ENCODE results near the gene D2HGDH. TPM values are rescaled to one million over a fixed set of nuclear protein-coding genes. Genes with fewer than 3 reads are reported as not detected.

Gene D2HGDH
- total RNA-seq, 1 donor from 2014 or later, result 36.5 TPM

DNA sequence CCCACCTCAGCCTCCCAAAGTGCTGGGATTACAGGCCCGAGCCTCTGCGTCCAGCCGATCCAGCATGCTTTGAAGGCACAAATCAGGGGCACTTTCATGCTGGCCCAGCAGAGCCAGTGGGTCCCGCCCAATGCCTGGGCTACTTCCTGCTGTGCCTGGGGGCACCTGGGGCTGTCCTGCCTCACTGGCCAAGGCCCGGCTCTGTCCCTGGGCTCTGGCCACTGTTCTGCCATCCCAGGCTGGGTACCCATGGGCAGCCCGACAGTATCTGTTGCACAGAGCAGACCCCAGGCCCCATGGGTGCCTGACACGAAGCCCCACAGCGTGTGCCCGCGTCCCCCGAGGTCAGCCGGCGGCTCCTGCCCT lies 35.4 kb downstream of the D2HGDH start:
- H3K4me1 Mint-ChIP-seq (ENCODE audit: low read depth), result peaks cover 5% of the 10 kb centered on the region
- no peak overlapping the region for H3K4me3 Mint-ChIP-seq (ENCODE audit: low read depth)
- H3K27me3 Mint-ChIP-seq (ENCODE audit: low read depth), result no peaks in the 10 kb centered on the region
- intact Hi-C loops (cut with micrococcal nuclease), result no loop called here
- no peaks in the 10 kb centered on the region for H3K36me3 Mint-ChIP-seq (ENCODE audit: low read depth)
- H3K9me3 Mint-ChIP-seq, result no peaks in the 10 kb centered on the region
- no peak overlapping the region for H3K27ac Mint-ChIP-seq
- no peak for DNase-seq (ENCODE audit: low spot score)

DNA sequence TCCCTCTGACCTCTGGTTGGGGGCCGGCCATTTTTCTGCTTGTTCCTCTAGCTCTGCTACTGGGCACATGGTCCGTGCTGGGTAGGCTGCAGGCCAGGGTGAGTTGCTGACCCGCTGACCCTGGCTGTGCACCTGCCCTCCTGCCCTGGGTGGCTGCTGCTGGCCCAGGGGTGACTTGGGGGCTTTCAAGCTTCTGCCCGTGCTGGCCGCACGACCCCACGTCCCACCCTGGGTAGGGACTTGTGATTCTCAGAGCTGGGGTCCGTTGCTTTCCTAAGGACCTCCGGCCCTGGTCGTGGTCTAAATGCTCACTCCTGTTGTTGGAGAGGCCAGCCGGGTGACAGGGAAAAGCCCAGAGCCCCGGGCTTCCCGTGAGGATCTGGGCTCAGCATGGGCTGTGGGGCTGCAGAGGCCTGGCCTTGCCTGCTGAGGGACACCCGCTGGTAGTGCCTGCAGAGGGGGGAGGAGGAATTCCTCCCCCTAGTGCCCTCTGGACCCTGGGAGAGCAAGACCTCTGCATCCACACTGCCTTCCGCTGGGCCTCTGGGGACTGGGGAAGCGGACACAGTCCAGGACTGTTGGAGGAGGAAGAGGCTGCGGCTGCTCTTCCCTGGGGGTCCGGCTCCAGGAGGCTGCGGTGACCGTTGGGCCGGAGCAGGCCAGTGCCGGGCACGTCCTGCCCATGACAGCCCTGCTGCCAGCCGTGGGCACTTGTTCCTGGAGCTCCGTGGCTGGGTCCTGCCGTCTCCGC lies 35.9 kb downstream of the D2HGDH start:
- H3K27me3 Mint-ChIP-seq (ENCODE audit: low read depth), result no peaks in the 10 kb centered on the region
- H3K4me1 Mint-ChIP-seq (ENCODE audit: low read depth), result peaks cover 5% of the 10 kb centered on the region
- H3K36me3 Mint-ChIP-seq (ENCODE audit: low read depth), result no peaks in the 10 kb centered on the region
- H3K4me3 Mint-ChIP-seq (ENCODE audit: low read depth), result no peak overlapping the region
- intact Hi-C loops (cut with micrococcal nuclease), result no loop called here
- no peaks in the 10 kb centered on the region for H3K9me3 Mint-ChIP-seq
- DNase-seq (ENCODE audit: low spot score), result no peak
- H3K27ac Mint-ChIP-seq, result no peak overlapping the region

DNA sequence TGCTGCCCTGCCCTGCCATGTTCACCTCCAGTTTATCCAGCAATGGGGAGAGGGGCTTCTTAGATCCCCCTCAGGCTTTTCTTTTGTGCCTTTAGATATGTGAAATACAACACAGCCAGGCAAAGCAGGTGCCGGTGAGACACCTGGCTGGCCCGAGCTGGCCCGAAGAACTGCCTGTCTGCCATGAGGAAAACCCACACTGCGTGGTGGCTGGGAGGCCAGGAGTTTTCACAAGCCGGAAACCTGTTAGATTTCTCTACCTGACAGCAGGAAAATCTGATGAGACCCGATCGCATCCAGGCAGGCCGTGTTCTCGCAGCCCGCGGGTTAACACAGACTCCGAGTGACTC lies 36.5 kb downstream of the D2HGDH start:
- H3K9me3 Mint-ChIP-seq, result no peaks in the 10 kb centered on the region
- no peaks in the 10 kb centered on the region for H3K27me3 Mint-ChIP-seq (ENCODE audit: low read depth)
- intact Hi-C loops (cut with micrococcal nuclease), result no loop called here
- no peak overlapping the region for H3K4me3 Mint-ChIP-seq (ENCODE audit: low read depth)
- DNase-seq (ENCODE audit: low spot score), result no peak
- no peaks in the 10 kb centered on the region for H3K36me3 Mint-ChIP-seq (ENCODE audit: low read depth)
- no peak overlapping the region for H3K27ac Mint-ChIP-seq
- H3K4me1 Mint-ChIP-seq (ENCODE audit: low read depth), result peaks cover 5% of the 10 kb centered on the region

DNA sequence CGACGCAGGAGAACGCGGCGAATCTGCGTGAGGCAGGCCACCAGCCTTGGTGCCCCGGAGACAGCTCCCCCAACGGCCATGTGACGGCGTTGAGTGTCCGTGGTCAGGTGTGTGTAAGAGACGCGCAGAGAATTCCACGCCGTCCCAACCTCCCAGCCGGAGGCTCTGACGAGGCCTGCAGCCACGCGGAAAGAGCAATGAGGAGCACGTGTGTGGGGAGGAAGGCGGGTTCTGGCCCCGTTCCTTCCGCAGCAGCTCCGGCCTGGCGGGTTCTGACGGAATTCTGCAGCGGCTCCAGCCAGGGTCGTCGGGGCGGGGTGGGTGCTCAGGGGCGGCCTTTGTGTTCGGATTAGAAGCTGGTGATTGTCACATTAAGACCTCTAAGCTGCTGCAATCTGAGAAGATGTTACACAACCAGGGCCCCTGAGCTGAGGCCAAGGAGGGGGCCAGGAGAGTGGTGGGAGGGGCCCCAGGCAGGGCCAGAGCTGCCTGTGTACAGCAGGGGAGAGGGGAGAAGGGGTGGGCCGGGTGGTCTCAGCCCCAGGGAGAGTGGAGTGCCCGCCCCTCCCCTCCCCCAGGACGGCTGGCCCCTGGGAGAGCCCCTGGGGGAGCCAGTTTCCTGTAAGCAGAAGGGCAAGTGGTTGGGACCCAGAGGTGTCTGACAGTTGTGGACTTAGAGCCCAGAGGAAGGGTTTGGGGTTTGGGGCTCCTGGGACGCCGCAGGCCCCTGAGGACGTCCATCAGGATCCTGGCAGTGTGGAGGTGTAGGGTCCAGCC lies 37.0 kb downstream of the D2HGDH start:
- intact Hi-C loops (cut with micrococcal nuclease), result no loop called here
- no peak for DNase-seq (ENCODE audit: low spot score)
- H3K4me1 Mint-ChIP-seq (ENCODE audit: low read depth), result peaks cover 5% of the 10 kb centered on the region
- no peaks in the 10 kb centered on the region for H3K36me3 Mint-ChIP-seq (ENCODE audit: low read depth)
- H3K4me3 Mint-ChIP-seq (ENCODE audit: low read depth), result no peak overlapping the region
- H3K27ac Mint-ChIP-seq, result no peak overlapping the region
- H3K27me3 Mint-ChIP-seq (ENCODE audit: low read depth), result no peaks in the 10 kb centered on the region
- H3K9me3 Mint-ChIP-seq, result no peaks in the 10 kb centered on the region

DNA sequence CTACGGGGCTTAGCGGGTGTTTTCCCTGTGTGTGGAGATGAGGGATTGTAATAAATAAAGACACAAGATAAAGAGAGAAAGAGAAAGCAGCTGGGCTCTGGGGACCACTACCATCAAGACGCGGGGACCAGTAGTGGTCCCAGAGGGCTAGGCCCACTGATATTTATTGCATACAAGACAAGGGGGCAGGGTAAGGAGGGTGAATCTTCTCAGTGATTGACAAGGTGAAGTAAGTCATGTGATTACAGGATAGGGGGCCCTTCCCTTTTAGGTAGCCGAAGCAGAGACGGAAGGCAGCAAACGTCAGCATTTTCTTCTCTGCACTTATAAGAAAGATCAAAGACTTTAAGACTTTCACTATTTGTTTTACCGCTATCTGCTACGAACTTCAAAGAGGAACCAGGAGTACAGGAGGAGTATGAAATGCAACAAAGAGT lies 37.7 kb downstream of the D2HGDH start:
- H3K4me3 Mint-ChIP-seq (ENCODE audit: low read depth), result no peak overlapping the region
- H3K27ac Mint-ChIP-seq, result no peak overlapping the region
- peaks cover 5% of the 10 kb centered on the region for H3K4me1 Mint-ChIP-seq (ENCODE audit: low read depth)
- no peak for DNase-seq (ENCODE audit: low spot score)
- H3K27me3 Mint-ChIP-seq (ENCODE audit: low read depth), result no peaks in the 10 kb centered on the region
- H3K36me3 Mint-ChIP-seq (ENCODE audit: low read depth), result no peaks in the 10 kb centered on the region
- no peaks in the 10 kb centered on the region for H3K9me3 Mint-ChIP-seq
- intact Hi-C loops (cut with micrococcal nuclease), result no loop called here

DNA sequence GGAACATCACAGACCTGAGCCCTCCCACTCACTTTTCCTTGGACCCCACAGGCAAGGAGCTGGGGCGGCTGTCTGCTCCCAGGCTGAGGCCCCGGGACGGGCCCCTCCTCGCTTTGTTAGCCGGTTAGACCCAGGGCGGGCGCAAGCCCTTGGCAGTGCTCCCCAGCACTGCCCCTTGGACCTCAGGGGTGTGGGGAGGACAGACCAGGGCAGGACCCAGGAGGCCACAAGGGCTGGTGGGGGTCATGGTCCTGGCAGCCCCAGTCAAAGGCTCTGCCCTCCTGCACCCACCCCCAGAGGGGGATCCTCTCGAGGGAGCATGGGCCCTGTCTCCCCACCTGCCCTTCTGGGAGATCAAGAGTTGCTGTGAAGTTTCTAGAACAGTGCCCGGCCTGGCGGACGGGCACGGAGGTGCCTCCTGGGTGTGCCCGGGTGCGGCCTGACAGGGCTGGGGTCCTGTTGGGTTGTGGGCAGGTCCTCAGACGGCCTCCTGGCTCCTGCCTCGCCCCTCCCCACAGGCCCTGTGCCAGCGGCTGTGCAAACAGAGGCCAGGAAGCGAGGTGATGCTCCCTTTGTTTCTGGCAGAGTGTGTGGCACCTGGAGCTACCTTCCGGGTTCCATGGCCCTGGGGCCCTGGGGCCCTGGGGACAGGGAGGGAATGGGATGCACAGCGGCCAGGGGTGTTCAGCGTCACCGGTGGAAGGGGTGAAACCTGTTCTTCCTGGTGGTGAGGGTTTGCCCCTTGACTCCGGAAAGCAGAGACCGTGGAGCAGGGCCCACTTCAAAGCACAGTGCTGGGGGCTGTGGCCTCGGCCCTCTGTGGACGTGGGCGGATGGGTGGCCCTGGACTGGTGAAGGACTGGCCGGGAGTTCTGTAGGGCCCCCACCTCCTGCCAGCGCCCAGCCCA lies 39.3 kb downstream of the D2HGDH start:
- Mint-ChIP-seq H3K27me3 (ENCODE audit: low read depth) (no peaks in the 10 kb centered on the region), H3K36me3 (ENCODE audit: low read depth) (no peaks in the 10 kb centered on the region), H3K4me1 (ENCODE audit: low read depth) (peaks cover 5% of the 10 kb centered on the region), H3K27ac (no peak overlapping the region), H3K4me3 (ENCODE audit: low read depth) (no peak overlapping the region), H3K9me3 (no peaks in the 10 kb centered on the region)
- intact Hi-C loops (cut with micrococcal nuclease), result no loop called here
- no peak for DNase-seq (ENCODE audit: low spot score)

DNA sequence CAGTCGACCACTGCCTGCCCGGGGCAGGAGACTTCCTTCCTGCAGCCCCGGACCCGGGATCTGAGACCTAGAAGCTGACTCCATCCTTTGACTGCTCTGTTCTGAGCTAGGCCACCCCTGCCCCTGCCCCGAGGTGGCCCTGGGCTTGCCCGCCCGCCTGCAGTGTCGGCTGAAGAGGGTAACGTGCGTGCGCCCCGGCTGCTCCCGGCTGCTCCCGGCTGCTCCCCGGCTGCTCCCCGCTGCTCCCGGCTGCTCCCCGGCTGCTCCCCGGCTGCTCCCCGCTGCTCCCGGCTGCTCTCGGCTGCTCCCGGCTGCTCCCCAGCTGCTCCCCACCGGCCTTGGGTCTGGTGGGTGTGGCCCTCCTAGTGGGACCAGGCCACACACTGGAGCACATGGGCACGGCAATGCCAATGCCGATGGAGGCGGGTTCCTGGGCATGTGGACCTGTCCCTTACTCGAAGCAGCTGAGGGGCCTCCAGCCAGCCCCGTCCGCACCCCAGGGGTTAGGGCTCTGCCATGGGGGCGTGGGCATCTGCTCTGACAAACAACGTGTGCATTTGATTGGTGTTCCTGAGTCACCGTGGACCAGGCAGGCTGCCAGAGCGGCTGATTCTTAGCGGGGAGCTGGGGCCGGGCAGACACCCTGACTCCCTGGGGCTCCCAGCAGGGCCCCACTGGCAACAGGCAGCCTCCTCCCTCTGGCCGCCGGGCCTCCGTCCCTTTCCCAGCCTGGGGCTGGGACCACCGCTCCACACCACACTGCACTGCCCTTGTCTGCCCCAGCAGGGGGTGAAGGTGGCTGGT lies 40.2 kb downstream of the D2HGDH start:
- H3K4me3 Mint-ChIP-seq (ENCODE audit: low read depth), result no peak overlapping the region
- intact Hi-C loops (cut with micrococcal nuclease), result no loop called here
- peaks cover 5% of the 10 kb centered on the region for H3K4me1 Mint-ChIP-seq (ENCODE audit: low read depth)
- H3K36me3 Mint-ChIP-seq (ENCODE audit: low read depth), result no peaks in the 10 kb centered on the region
- no peak for DNase-seq (ENCODE audit: low spot score)
- H3K27ac Mint-ChIP-seq, result no peak overlapping the region
- H3K27me3 Mint-ChIP-seq (ENCODE audit: low read depth), result no peaks in the 10 kb centered on the region
- no peaks in the 10 kb centered on the region for H3K9me3 Mint-ChIP-seq

DNA sequence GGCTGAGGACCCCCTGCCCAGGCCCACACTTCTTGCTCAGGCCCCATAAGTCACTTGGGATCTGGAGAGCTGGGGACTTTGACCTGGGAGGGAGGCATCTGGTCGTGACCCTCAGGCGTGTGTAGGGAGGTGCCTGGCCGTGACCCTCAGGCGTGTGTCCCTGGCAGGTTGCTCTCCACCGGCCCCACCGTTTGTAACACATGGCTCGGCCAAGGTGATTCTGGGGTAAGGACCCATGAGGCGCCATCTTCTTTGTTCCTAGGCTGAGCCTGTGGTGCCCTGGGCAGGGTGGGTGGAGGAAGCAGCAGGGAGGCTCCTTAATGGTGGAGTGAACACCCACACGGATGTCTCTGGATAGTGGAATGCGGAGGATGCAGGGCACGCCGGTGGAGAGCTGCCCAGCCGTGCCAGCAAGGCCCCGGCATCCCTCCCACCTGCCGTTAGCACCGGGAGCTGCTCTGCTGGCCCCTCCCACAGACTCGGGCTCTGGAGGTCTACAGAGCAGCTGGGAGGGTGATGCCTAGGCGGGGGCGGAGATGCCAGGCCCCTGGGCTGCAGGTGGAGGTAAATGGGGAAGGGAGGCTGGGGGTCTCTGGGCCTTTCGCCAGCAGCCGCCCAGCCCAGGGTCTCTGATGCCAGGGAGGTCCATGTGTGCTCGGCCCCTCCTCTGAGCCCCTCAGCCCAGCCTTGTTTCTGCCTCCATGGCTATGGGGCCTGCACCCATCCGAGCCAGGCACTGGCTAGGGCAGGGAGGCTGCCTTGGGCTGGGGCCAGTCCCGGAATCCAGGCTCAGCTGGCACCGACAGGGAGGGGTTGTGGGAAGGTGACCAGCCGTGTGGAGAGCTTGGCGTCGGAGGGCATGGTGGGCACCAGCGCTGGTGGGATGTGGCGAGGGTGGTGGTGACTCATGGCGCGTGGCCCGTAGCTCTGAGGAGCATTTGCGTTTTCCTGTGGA lies 41.1 kb downstream of the D2HGDH start:
- Mint-ChIP-seq H3K27ac (no peak overlapping the region), H3K27me3 (ENCODE audit: low read depth) (no peaks in the 10 kb centered on the region), H3K4me3 (ENCODE audit: low read depth) (no peak overlapping the region), H3K36me3 (ENCODE audit: low read depth) (no peaks in the 10 kb centered on the region), H3K9me3 (peaks cover under 1% of the 10 kb centered on the region), H3K4me1 (ENCODE audit: low read depth) (peaks cover 5% of the 10 kb centered on the region)
- intact Hi-C loops (cut with micrococcal nuclease), result no loop called here
- no peak for DNase-seq (ENCODE audit: low spot score)

DNA sequence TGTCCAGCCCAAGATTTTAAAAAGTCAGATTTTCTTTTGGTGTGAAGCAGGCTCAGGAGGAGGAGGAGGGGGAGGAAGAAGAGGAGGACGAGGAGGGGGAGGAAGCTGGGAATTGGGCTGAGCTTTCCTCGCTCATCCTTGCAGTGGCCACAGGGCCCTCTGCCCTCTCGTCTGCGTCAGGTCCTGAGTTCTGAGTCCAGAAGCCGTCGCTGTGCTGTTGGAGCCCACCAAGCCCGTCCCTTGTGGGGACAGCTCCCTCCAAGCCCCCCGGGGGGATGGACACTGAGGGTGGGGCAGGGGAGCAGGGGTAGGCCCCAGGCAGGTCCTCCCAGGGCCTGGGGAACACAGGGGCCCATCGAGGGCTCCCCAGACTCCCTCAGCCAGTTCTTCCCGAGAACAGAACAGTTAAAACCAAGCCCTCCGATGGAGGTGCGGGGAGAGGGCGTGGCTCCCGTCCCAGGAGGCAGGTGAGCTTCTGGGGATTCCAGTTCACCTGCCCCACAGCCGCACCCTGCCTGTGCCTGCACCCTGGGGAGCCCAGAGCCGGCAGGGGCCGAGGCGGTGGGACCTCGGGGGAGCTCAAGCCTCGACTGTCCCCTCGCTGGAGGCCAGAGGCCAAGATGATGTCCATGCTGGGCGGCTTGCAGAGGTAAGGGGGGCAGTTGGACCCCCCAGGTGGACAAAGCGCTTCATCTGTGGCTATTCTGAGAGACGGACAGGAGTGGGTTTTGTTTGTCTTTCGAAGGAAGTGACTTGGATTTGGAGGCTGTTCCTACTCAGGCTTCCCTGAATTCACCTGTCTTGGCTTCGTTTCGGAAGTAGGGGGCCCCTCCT lies 42.1 kb downstream of the D2HGDH start, which contains the start of gene GAL3ST2:
Gene GAL3ST2 (plus strand): TSS at position 487 of the 834 bp plus-strand sequence. CDS start 134 bp downstream, at position 621.
- intact Hi-C loops (cut with micrococcal nuclease), result no loop called here
- no peaks in the 10 kb centered on the region for H3K36me3 Mint-ChIP-seq (ENCODE audit: low read depth)
- H3K4me1 Mint-ChIP-seq (ENCODE audit: low read depth), result peaks cover 5% of the 10 kb centered on the region
- no peak for DNase-seq (ENCODE audit: low spot score)
- no peak within 1 kb of the TSS for H3K27ac Mint-ChIP-seq
- H3K4me3 Mint-ChIP-seq (ENCODE audit: low read depth), result no peak within 1 kb of the TSS
- no peaks in the 10 kb centered on the region for H3K27me3 Mint-ChIP-seq (ENCODE audit: low read depth)
- H3K9me3 Mint-ChIP-seq, result peaks cover 9% of the 10 kb centered on the region

DNA sequence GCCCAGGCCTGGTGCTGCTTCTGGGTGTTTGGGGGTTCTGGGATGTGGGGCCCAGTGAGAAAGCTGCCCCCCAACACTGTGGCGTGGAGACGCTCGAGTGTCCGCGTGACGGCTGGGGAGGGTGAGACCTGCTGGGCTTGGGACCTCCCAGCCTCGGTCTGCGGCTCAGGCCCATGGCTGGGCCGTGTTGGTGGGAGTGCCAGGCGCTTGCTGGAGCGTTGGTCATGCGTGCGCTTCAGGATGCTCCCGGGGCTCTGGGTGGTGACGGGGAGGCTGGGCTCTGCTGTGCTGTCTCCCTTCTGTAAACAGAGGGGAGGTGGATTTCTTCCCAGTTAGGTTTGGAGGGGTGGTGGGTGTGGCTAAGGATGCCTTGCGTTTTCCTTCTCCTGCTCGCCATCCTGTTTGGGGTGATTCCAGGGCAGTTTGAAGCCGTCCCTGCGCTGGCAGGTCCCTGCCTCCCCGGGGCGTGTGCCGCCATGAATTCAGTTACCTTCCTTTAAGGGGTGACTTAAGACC lies 42.8 kb downstream of the D2HGDH start:
- Mint-ChIP-seq H3K27ac (no peak overlapping the region), H3K27me3 (ENCODE audit: low read depth) (no peaks in the 10 kb centered on the region), H3K4me3 (ENCODE audit: low read depth) (no peak overlapping the region), H3K9me3 (peaks cover 9% of the 10 kb centered on the region), H3K36me3 (ENCODE audit: low read depth) (no peaks in the 10 kb centered on the region), H3K4me1 (ENCODE audit: low read depth) (peaks cover under 1% of the 10 kb centered on the region)
- no peak for DNase-seq (ENCODE audit: low spot score)
- intact Hi-C loops (cut with micrococcal nuclease), result no loop called here
